ENCODE data around the gene KLHL9.

DNA sequence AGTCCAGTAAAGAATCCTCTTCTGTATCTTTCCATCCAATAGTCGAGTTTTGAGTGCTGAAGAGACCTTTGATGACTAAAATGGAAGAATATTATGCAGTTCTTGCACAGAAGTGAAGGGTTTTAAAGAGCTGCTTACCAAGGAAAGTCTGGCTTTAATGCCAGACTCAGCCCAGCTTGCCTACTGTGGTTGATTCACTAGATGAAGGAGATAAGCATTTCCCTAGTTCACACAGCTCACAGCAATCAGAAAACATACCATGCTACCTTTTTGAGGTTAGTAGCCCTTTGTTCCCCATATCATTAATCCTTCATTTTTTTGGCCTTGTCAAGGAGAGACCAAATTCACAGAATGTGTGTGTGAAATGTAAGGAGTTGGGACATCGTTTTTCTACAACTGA lies 45.4 kb downstream of the KLHL9 start:
- TF ChIP-seq, protein P1, sequence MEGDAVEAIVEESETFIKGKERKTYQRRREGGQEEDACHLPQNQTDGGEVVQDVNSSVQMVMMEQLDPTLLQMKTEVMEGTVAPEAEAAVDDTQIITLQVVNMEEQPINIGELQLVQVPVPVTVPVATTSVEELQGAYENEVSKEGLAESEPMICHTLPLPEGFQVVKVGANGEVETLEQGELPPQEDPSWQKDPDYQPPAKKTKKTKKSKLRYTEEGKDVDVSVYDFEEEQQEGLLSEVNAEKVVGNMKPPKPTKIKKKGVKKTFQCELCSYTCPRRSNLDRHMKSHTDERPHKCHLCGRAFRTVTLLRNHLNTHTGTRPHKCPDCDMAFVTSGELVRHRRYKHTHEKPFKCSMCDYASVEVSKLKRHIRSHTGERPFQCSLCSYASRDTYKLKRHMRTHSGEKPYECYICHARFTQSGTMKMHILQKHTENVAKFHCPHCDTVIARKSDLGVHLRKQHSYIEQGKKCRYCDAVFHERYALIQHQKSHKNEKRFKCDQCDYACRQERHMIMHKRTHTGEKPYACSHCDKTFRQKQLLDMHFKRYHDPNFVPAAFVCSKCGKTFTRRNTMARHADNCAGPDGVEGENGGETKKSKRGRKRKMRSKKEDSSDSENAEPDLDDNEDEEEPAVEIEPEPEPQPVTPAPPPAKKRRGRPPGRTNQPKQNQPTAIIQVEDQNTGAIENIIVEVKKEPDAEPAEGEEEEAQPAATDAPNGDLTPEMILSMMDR (conservative IDR thresholded peaks at IDR 0.05; ENCODE audit: low read length): no peak
- TF ChIP-seq EZH2phosphoT487 (IDR thresholded peaks at IDR 0.05; ENCODE audit: borderline replicate concordance, low read depth, low read length): no peak

All from OCI-LY7 (cell line).